Measurements from ENCODE around the gene TBC1D9B. TPM values are rescaled to one million over a fixed set of nuclear protein-coding genes. Genes with fewer than 3 reads are reported as not detected.

The TBC1D9B gene
- polyA plus RNA-seq, 2 of the 4 experiments (the other 2 are of a cell fraction) = 37.2 to 64.7 TPM

- TF ChIP-seq HOXB5 (CRISPR knock-in tag; IDR thresholded peaks at IDR 0.05) (no peak), CHD4 (IDR thresholded peaks at IDR 0.05; ENCODE audit: borderline replicate concordance) (no peak), REST (IDR thresholded peaks at IDR 0.05) (no peak), EP300 (IDR thresholded peaks at IDR 0.05) (no peak), MYC (IDR thresholded peaks at IDR 0.05; ENCODE audit: borderline replicate concordance, low read length) (peak; percentile 93), KDM1A (IDR thresholded peaks at IDR 0.05; ENCODE audit: low read depth) (no peak), RCOR1 (IDR thresholded peaks at IDR 0.05; ENCODE audit: low read depth, low read length) (no peak), EHF (CRISPR knock-in tag; IDR thresholded peaks at IDR 0.05) (no peak), NR3C1 (IDR thresholded peaks at IDR 0.05) (no peak), HOXB13 (CRISPR knock-in tag; IDR thresholded peaks at IDR 0.05; ENCODE audit: low read depth) (no peak), JUNB (IDR thresholded peaks at IDR 0.05) (no peak), MAFK (IDR thresholded peaks at IDR 0.05; ENCODE audit: partially characterized antibody) (no peak), POLR2A (IDR thresholded peaks at IDR 0.05; ENCODE audit: low read length) (peak; percentile 96), FOSL2 (IDR thresholded peaks at IDR 0.05) (no peak), FOSL2 (CRISPR knock-in tag; IDR thresholded peaks at IDR 0.05) (no peak), ATOH8 (CRISPR knock-in tag; IDR thresholded peaks at IDR 0.05; ENCODE audit: low read depth) (no peak), CBX2 (IDR thresholded peaks at IDR 0.05; ENCODE audit: borderline replicate concordance, low read depth) (no peak), NPAS2 (CRISPR knock-in tag; IDR thresholded peaks at IDR 0.05; ENCODE audit: borderline replicate concordance) (no peak), JUN (IDR thresholded peaks at IDR 0.05) (peak; percentile 46 to 89; a peak in 4 of 5 replicates), USF2 (IDR thresholded peaks at IDR 0.05) (no peak), HDAC2 (IDR thresholded peaks at IDR 0.05) (no peak), ESRRA (IDR thresholded peaks at IDR 0.05; ENCODE audit: borderline replicate concordance, low read length) (no peak), CEBPB (IDR thresholded peaks at IDR 0.05) (no peak), RARB (CRISPR knock-in tag; IDR thresholded peaks at IDR 0.05) (no peak), ZNF302 (CRISPR knock-in tag; IDR thresholded peaks at IDR 0.05) (no peak), POLR2AphosphoS2 (conservative IDR thresholded peaks at IDR 0.05; ENCODE audit: low read length) (peak; percentile 60; the same call in 1 of the 2 replicates), SMC3 (IDR thresholded peaks at IDR 0.05) (0 out of 3 replicates have a peak, but pooled peaks have one; percentile 18), CBX8 (IDR thresholded peaks at IDR 0.05) (no peak), FOXS1 (CRISPR knock-in tag; IDR thresholded peaks at IDR 0.05) (no peak), CHD2 (IDR thresholded peaks at IDR 0.05; ENCODE audit: low read length, partially characterized antibody) (no peak), RNF2 (IDR thresholded peaks at IDR 0.05; ENCODE audit: borderline replicate concordance, low read depth) (no peak)
- TF ChIP-seq, protein P1, sequence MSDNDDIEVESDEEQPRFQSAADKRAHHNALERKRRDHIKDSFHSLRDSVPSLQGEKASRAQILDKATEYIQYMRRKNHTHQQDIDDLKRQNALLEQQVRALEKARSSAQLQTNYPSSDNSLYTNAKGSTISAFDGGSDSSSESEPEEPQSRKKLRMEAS (IDR thresholded peaks at IDR 0.05) = peak; percentile 92
- TF ChIP-seq, protein P2, sequence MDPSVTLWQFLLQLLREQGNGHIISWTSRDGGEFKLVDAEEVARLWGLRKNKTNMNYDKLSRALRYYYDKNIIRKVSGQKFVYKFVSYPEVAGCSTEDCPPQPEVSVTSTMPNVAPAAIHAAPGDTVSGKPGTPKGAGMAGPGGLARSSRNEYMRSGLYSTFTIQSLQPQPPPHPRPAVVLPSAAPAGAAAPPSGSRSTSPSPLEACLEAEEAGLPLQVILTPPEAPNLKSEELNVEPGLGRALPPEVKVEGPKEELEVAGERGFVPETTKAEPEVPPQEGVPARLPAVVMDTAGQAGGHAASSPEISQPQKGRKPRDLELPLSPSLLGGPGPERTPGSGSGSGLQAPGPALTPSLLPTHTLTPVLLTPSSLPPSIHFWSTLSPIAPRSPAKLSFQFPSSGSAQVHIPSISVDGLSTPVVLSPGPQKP (IDR thresholded peaks at IDR 0.05; ENCODE audit: low read depth, low read length) = no peak
- TF ChIP-seq, protein P3, sequence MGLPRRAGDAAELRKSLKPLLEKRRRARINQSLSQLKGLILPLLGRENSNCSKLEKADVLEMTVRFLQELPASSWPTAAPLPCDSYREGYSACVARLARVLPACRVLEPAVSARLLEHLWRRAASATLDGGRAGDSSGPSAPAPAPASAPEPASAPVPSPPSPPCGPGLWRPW (IDR thresholded peaks at IDR 0.05) = no peak
- TF ChIP-seq, protein P4, sequence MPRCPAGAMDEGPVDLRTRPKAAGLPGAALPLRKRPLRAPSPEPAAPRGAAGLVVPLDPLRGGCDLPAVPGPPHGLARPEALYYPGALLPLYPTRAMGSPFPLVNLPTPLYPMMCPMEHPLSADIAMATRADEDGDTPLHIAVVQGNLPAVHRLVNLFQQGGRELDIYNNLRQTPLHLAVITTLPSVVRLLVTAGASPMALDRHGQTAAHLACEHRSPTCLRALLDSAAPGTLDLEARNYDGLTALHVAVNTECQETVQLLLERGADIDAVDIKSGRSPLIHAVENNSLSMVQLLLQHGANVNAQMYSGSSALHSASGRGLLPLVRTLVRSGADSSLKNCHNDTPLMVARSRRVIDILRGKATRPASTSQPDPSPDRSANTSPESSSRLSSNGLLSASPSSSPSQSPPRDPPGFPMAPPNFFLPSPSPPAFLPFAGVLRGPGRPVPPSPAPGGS (IDR thresholded peaks at IDR 0.05) = peak; percentile 73; the same call in 2 of the 3 replicates
- TF ChIP-seq, protein P5, sequence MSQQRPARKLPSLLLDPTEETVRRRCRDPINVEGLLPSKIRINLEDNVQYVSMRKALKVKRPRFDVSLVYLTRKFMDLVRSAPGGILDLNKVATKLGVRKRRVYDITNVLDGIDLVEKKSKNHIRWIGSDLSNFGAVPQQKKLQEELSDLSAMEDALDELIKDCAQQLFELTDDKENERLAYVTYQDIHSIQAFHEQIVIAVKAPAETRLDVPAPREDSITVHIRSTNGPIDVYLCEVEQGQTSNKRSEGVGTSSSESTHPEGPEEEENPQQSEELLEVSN (IDR thresholded peaks at IDR 0.05; ENCODE audit: borderline replicate concordance, low read depth) = no peak; the same call in 1 of the 2 replicates
Observed at GRCh38 chr5:179858586-179859427, 48.9 kb downstream of the TBC1D9B start, which contains the start of gene MRNIP (continued).

Measured in A549 (cell line).